Endothelial cell of umbilical vein (primary cell): ENCODE measurements around the gene CASP3. TPM values are rescaled to one million over a fixed set of nuclear protein-coding genes. Genes with fewer than 3 reads are reported as not detected.
A peak's percentile ranks its signal among the peaks of the same experiment; 100 is the strongest.

ENCODE experiments used
- BruUV-seq: library from RNA; stranded (reverse); fragments of 400-500 nt; replicated peaks from 2 replicates; lab custom pipeline; 2021; lab: Mats Ljungman, UMichigan
- CTCF ChIA-PET: fragments of 300-600, 350-600 bp; sonication (Branson Sonifier 250); formaldehyde crosslinking; loops from one replicate; lab custom pipeline; 2021; ENCODE audit warnings: antibody characterized with exemption, inconsistent platforms; lab: Charles Lee
- POLR2A ChIA-PET: fragments of 300-600, 350-600 bp; sonication (Branson Sonifier 250); formaldehyde crosslinking; loops from one replicate; lab custom pipeline; 2021; ENCODE audit warnings: antibody characterized with exemption, inconsistent platforms; lab: Charles Lee
- DNase-seq: peaks from one replicate; pipeline ENCODE4 v3.0.0-alpha.2; 2011; ENCODE audit warnings: low read depth, low spot score
- FAIRE-seq: peaks from 2 replicates; lab custom pipeline; 2011; peaks lifted over from hg19 to GRCh38; lab: Jason Lieb, UNC
- H2AFZ ChIP-seq: 2 replicates; pipeline ENCODE4 v1.6.0; 2012; ENCODE audit warnings: low read depth, low read length, control low read depth, inconsistent platforms
- H3K27ac ChIP-seq: 2 replicates; pipeline ENCODE4 v1.5.1; 2011; ENCODE audit warnings: low read depth, mild to moderate bottlenecking, control low read depth, low read length, moderate library complexity; ENCODE audit not compliant: insufficient read depth
- H3K27me3 ChIP-seq, 2 experiments: 2 replicates each; pipeline versions ENCODE4 v1.6.0 to v1.6.1; 2011; ENCODE audit warnings: low read length in 2 of 2, mixed read lengths in 1 of 2; ENCODE audit not compliant: control insufficient read depth in 2 of 2, insufficient read depth in 2 of 2
- H3K36me3 ChIP-seq, 2 experiments: 2 replicates in 1 of 2; 3 replicates in 1 of 2; pipeline ENCODE4 v1.5.1; 2011; ENCODE audit warnings: low read length in 2 of 2, mild to moderate bottlenecking in 1 of 2, moderate library complexity in 1 of 2; ENCODE audit not compliant: control insufficient read depth in 2 of 2, insufficient read depth in 2 of 2; ENCODE audit errors: extremely low read depth in 1 of 2
- H3K4me1 ChIP-seq: 3 replicates; pipeline ENCODE4 v1.5.1; 2011; ENCODE audit warnings: mild to moderate bottlenecking, low read length; ENCODE audit not compliant: control insufficient read depth, insufficient read depth; ENCODE audit errors: extremely low read depth
- H3K4me2 ChIP-seq: 2 replicates; pipeline ENCODE4 v1.6.1; 2011; ENCODE audit warnings: low read length, control low read depth, mixed read lengths; ENCODE audit not compliant: insufficient read depth
- H3K4me3 ChIP-seq, 3 experiments: fragments of 200-600 bp in 1 of 3; sonication (generic), shearing (Covaris generic) in 1 of 3; replicated peaks in 1 of 3; 2 replicates each; pipeline ENCODE4 v1.5.1; 2011 to 2016; ENCODE audit warnings: control low read depth in 3 of 3, low read length in 3 of 3, mild to moderate bottlenecking in 2 of 3, inconsistent platforms in 1 of 3, low read depth in 1 of 3, moderate library complexity in 1 of 3; ENCODE audit not compliant: insufficient read depth in 1 of 3
- H3K79me2 ChIP-seq: 2 replicates; pipeline ENCODE4 v1.6.0; 2012; ENCODE audit warnings: low read length, inconsistent platforms; ENCODE audit not compliant: control insufficient read depth, insufficient read depth
- H3K9ac ChIP-seq: replicated peaks from 2 replicates; pipeline ENCODE3; 2011; ENCODE audit warnings: low read length, control low read depth; ENCODE audit not compliant: insufficient read depth; ENCODE audit errors: extremely low read depth
- H3K9me1 ChIP-seq: replicated peaks from 3 replicates; pipeline ENCODE4 v1.6.0; 2011; ENCODE audit warnings: mild to moderate bottlenecking, low read length; ENCODE audit not compliant: control insufficient read depth, insufficient read depth; ENCODE audit errors: extremely low read depth
- H3K9me3 ChIP-seq: replicated peaks from 2 replicates; pipeline ENCODE4 v1.5.1; 2012; ENCODE audit warnings: low read length, inconsistent platforms; ENCODE audit not compliant: control insufficient read depth, insufficient read depth
- H4K20me1 ChIP-seq: replicated peaks from 2 replicates; pipeline ENCODE3; 2011; ENCODE audit warnings: mild to moderate bottlenecking, low read length; ENCODE audit not compliant: control insufficient read depth, insufficient read depth; ENCODE audit errors: extremely low read depth
- CTCF ChIP-seq, 2 donors: IDR thresholded peaks; 1 replicate in 1 of 2; 2 replicates in 1 of 2; pipeline ENCODE4 v1.5.1; 2011; ENCODE audit warnings: low read length in 2 of 2, mild to moderate bottlenecking in 2 of 2, moderate library complexity in 2 of 2, control low read depth in 1 of 2, inconsistent platforms in 1 of 2, low read depth in 1 of 2; ENCODE audit not compliant: insufficient read depth in 1 of 2; ENCODE audit errors: extremely low read depth in 1 of 2
- EZH2 ChIP-seq: IDR thresholded peaks from 2 replicates; pipeline ENCODE4 v1.6.1; 2012; ENCODE audit warnings: borderline replicate concordance, low read depth, mild to moderate bottlenecking, moderate library complexity, low read length, inconsistent platforms; ENCODE audit not compliant: severe bottlenecking
- FOS ChIP-seq: IDR thresholded peaks from 2 replicates; pipeline ENCODE4 v1.6.1; 2011; ENCODE audit warnings: mild to moderate bottlenecking, low read length, moderate library complexity, borderline replicate concordance; ENCODE audit not compliant: insufficient read depth
- GATA2 ChIP-seq: IDR thresholded peaks from 2 replicates; pipeline ENCODE4 v1.7.0; 2011; ENCODE audit warnings: low read depth, mild to moderate bottlenecking, moderate library complexity, mixed read lengths, low read length; ENCODE audit not compliant: insufficient read length, insufficient read depth
- JUN ChIP-seq: IDR thresholded peaks from 2 replicates; pipeline ENCODE4 v1.6.1; 2011; ENCODE audit warnings: borderline replicate concordance, low read depth; ENCODE audit not compliant: insufficient read length, insufficient read depth
- MAX ChIP-seq: IDR thresholded peaks from 2 replicates; pipeline ENCODE4 v1.6.1; 2011; ENCODE audit not compliant: insufficient read depth, insufficient read length
- MYC ChIP-seq: IDR thresholded peaks from one replicate; pipeline ENCODE4 v1.6.1; 2011; ENCODE audit warnings: mild to moderate bottlenecking, low read depth, low read length
- POLR2A ChIP-seq: IDR thresholded peaks from 2 replicates; pipeline ENCODE4 v1.6.1; 2012; ENCODE audit warnings: low read depth, mild to moderate bottlenecking, control low read depth, low read length
- POLR2AphosphoS5 ChIP-seq: IDR thresholded peaks from 2 replicates; pipeline ENCODE4 v1.6.1; 2012; ENCODE audit warnings: low read depth, mild to moderate bottlenecking, control low read depth, low read length, moderate library complexity; ENCODE audit not compliant: insufficient read depth
- dilution Hi-C: fragments of 300-500 bp; cut with MboI; formaldehyde crosslinking; loops from one replicate; pipeline ENCODE4 v1.15.0; 2019; ENCODE audit warnings: low sequenced_read_pairs; ENCODE audit not compliant: extremely low pct_ligation_motif_present
- intact Hi-C: fragments of 100-400 bp; cut with micrococcal nuclease; formaldehyde crosslinking; loops from one replicate; pipeline ENCODE4 v1.10.0; 2022
- polyA plus RNA-seq, 4 experiments: library from polyadenylated mRNA; depleted of rRNA in 3 of 4; stranded (reverse) in 3 of 4; unstranded in 1 of 4; fragments of >200 nt; gene quantifications; 2 replicates each; pipeline versions ENCODE4 v1.2.1 to v1.2.3, GENCODE V29; 2011 to 2012; ENCODE audit warnings: missing spikeins in 1 of 4
- total RNA-seq: library from RNA; stranded (reverse); gene quantifications from 2 replicates; pipeline ENCODE4 v1.2.3, GENCODE V29; 2021

CASP3 gene
- total and polyA plus RNA-seq, 2 donors (not counting 3 experiments of a cell fraction or from before 2014, with no cell fraction given), result 26.0 to 54.5 TPM

GRCh38 chr4:184599492-184600135 is 49.6 kb downstream of the CASP3 start:
- no peaks in the 10 kb centered on the region for H4K20me1 ChIP-seq
- no peaks in the 10 kb centered on the region for H3K9me3 ChIP-seq
- no peak for DNase-seq
- no peaks in the 10 kb centered on the region for H3K36me3 ChIP-seq
- no peaks in the 10 kb centered on the region for H3K79me2 ChIP-seq
- no peak overlapping the region for H3K9ac ChIP-seq
- FAIRE-seq, result peak; percentile 35
- H3K27ac ChIP-seq, result no peak overlapping the region
- peaks cover 16% of the 10 kb centered on the region for H3K4me1 ChIP-seq
- no peak overlapping the region for H3K4me3 ChIP-seq
- H3K27me3 ChIP-seq, result no peaks in the 10 kb centered on the region
- ChIA-PET CTCF (no interaction called here), POLR2A (no interaction called here)
- no peaks in the 10 kb centered on the region for H3K9me1 ChIP-seq
- dilution Hi-C loops, result no loop called here
- H2AFZ ChIP-seq, result no peak overlapping the region
- TF ChIP-seq FOS, result no peak
- TF ChIP-seq JUN, result no peak
- TF ChIP-seq MAX, result no peak
- TF ChIP-seq EZH2, result no peak
- no peak for TF ChIP-seq GATA2
- no peak for TF ChIP-seq CTCF (IDR thresholded peaks at IDR 0.05; ENCODE audit: extremely low read depth in 1 of 2, insufficient read depth in 1 of 2, low read depth in 1 of 2, low read length in 2 of 2)
- TF ChIP-seq POLR2AphosphoS5, result no peak
- no peak for TF ChIP-seq POLR2A
- no peak for TF ChIP-seq MYC
- BruUV-seq, result no TSS peak
- intact Hi-C loops, result no loop called here
- no peak overlapping the region for H3K4me2 ChIP-seq
